ENCODE data around the gene SYAP1. TPM values are rescaled to one million over a fixed set of nuclear protein-coding genes. Genes with fewer than 3 reads are reported as not detected.

The SYAP1 gene
- total and polyA plus RNA-seq, 2 of the 8 experiments (the other 6 are each of a cell fraction or from before 2014, with no cell fraction given) = 2.9 to 20.3 TPM

- TF ChIP-seq CHD7 (IDR thresholded peaks at IDR 0.05; ENCODE audit: insufficient replicate concordance, low read length) = no peak
- no peak for TF ChIP-seq SP1 (IDR thresholded peaks at IDR 0.05; ENCODE audit: low read depth, low read length)
- no peak for TF ChIP-seq JUN (IDR thresholded peaks at IDR 0.05; ENCODE audit: low read depth, low read length)
- TF ChIP-seq TAF7 (optimal IDR thresholded peaks at IDR 0.05; ENCODE audit: borderline replicate concordance, low read depth, low read length) = no peak
- no peak for TF ChIP-seq RBBP5 (IDR thresholded peaks at IDR 0.05; ENCODE audit: borderline replicate concordance, low read depth, low read length)
- TF ChIP-seq GTF2F1 (IDR thresholded peaks at IDR 0.05; ENCODE audit: borderline replicate concordance, low read depth, low read length) = no peak
- no peak for TF ChIP-seq SIRT6 (IDR thresholded peaks at IDR 0.05; ENCODE audit: low read length)
- TF ChIP-seq KDM5A (IDR thresholded peaks at IDR 0.05; ENCODE audit: low read length) = no peak
- TF ChIP-seq CBX5 (IDR thresholded peaks at IDR 0.05; ENCODE audit: low read depth, low read length) = no peak
- no peak for TF ChIP-seq JUND (IDR thresholded peaks at IDR 0.05; ENCODE audit: low read length)
These were observed 8.1 kb upstream of the SYAP1 start (continued) for GRCh38 chrX:16711219-16711811.
